GM12892 (cell line): Measurements from ENCODE around the gene PLEK2.

Experiments used
- POLR2A ChIP-seq: IDR thresholded peaks from 2 replicates; pipeline ENCODE4 v1.6.1; 2011; ENCODE audit warnings: low read depth, low read length, control low read depth
- TAF1 ChIP-seq: IDR thresholded peaks from 2 replicates; pipeline ENCODE4 v1.6.1; 2011; ENCODE audit warnings: low read depth, mild to moderate bottlenecking, control low read depth, low read length, borderline replicate concordance

- TF ChIP-seq POLR2A, result no peak
- no peak for TF ChIP-seq TAF1
Observed at GRCh38 chr14:67441672-67442071, 29.7 kb upstream of the PLEK2 start.
